ENCODE results near the gene SET.
A peak's percentile ranks its signal among the peaks of the same experiment; 100 is the strongest.

- TF ChIP-seq PBX3 (IDR thresholded peaks at IDR 0.05), result no peak
- TF ChIP-seq FOXM1 (IDR thresholded peaks at IDR 0.05; ENCODE audit: low read depth), result no peak
- no peak for TF ChIP-seq POLR2AphosphoS5 (IDR thresholded peaks at IDR 0.05; ENCODE audit: low read depth, low read length)
- TF ChIP-seq CTCF (IDR thresholded peaks at IDR 0.05), result no peak
- no peak for TF ChIP-seq REST (IDR thresholded peaks at IDR 0.05; ENCODE audit: low read depth, low read length)
- TF ChIP-seq EP300 (IDR thresholded peaks at IDR 0.05; ENCODE audit: borderline replicate concordance in 1 of 2, low read depth in 1 of 2, low read length in 1 of 2), result no peak
- no peak for TF ChIP-seq FOXJ3 (CRISPR knock-in tag; IDR thresholded peaks at IDR 0.05)
- TF ChIP-seq YY1 (IDR thresholded peaks at IDR 0.05; ENCODE audit: low read depth), result peak; percentile 16; the same call in 1 of the 2 replicates
Measured at GRCh38 chr9:128689820-128690683, 1.0 kb downstream of the SET start.

All from SK-N-SH (cell line).